Activated CD4-positive, alpha-beta T cell treated with anti-CD3 and anti-CD28 coated beads for 36 hours (primary cell): ENCODE measurements around the gene SPO11. TPM values are rescaled to one million over a fixed set of nuclear protein-coding genes. Genes with fewer than 3 reads are reported as not detected.

Experiments used
- microRNA-seq: library from miRNA; unstranded; fragments of <30 nt; microRNA quantifications from one replicate; pipeline ENCODE4 v1.2.0, GENCODE V29; 2021; ENCODE audit warnings: borderline replicate concordance
- total RNA-seq, 2 experiments: library from RNA; stranded (reverse); gene quantifications; one replicate each; pipeline ENCODE4 v1.2.3, GENCODE V29; 2021

The SPO11 gene
- total RNA-seq, 2 experiments from 2014 or later: not detected

Small RNA genes within 50 kb of the gene (microRNA-seq; reads per million reads assigned to microRNA genes)
- gene MIR4325: not detected

Other genes with a start within 250 kb of the SPO11 start
- gene BMP7, start 63.2 kb upstream of the SPO11 start, total RNA-seq: under 1 TPM in 1 of 2 experiments, not detected in 1; 0.41 TPM
- 10 to 100 TPM; 42.7 to 48.9 TPM for gene RAE1, start 21.5 kb downstream of the SPO11 start, total RNA-seq
- 100 to 1,000 TPM in 1 of 2 experiments, 10 to 100 TPM in 1; 96.5 to 101 TPM for gene RBM38, start 61.6 kb downstream of the SPO11 start, total RNA-seq
- gene CTCFL, start 195.3 kb downstream of the SPO11 start, total RNA-seq: not detected
- gene PCK1, start 231.3 kb downstream of the SPO11 start, total RNA-seq: not detected